ENCODE results near the gene PTHLH.

DNA sequence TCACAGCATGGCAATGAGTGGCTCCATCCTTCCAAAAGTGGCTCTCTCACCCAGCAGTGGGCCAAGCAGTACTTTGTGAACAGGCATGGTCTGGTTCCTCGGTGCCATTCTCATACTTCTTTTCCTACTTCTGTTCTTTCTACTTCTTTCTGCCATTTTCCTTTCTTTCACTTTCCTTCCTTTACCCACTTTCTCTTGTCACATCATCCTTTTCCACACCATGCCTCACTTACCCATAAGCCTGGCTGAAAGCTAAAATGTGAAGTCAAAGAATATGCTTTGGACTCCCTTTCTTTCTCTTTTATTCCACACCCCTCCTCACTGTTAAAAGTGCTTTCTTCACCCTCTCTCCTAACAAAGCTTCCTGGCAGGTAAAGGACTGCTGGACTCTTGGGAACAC lies 57.0 kb downstream of the PTHLH start:
- TF ChIP-seq, protein P1, sequence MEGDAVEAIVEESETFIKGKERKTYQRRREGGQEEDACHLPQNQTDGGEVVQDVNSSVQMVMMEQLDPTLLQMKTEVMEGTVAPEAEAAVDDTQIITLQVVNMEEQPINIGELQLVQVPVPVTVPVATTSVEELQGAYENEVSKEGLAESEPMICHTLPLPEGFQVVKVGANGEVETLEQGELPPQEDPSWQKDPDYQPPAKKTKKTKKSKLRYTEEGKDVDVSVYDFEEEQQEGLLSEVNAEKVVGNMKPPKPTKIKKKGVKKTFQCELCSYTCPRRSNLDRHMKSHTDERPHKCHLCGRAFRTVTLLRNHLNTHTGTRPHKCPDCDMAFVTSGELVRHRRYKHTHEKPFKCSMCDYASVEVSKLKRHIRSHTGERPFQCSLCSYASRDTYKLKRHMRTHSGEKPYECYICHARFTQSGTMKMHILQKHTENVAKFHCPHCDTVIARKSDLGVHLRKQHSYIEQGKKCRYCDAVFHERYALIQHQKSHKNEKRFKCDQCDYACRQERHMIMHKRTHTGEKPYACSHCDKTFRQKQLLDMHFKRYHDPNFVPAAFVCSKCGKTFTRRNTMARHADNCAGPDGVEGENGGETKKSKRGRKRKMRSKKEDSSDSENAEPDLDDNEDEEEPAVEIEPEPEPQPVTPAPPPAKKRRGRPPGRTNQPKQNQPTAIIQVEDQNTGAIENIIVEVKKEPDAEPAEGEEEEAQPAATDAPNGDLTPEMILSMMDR (IDR thresholded peaks at IDR 0.05; ENCODE audit: insufficient read depth, low read length, poor library complexity, severe bottlenecking) = no peak
- no peak for TF ChIP-seq EZH2phosphoT487 (conservative IDR thresholded peaks at IDR 0.05; ENCODE audit: low read length)
